Measurements from ENCODE around the gene CFAP141.
"Not testable (repeated sequence)": the region's sequence is repeated elsewhere in the genome, so short reads cannot be mapped to it uniquely, and the experiment has no call there.

CFAP141 gene

GRCh38 chr1:154239491-154239890 is 33.4 kb upstream of the CFAP141 start:
- H3K27ac ChIP-seq (ENCODE audit: poor library complexity, severe bottlenecking) = no peak overlapping the region
- ATAC-seq (ENCODE audit: low read depth) (no peak), DNase-seq (ENCODE audit: low spot score) (no peak)
- H3K4me1 ChIP-seq (ENCODE audit: insufficient read depth, poor library complexity, severe bottlenecking) = no peaks in the 10 kb centered on the region
- peaks cover 97% of the 10 kb centered on the region for H3K36me3 ChIP-seq (ENCODE audit: low read depth)
- H3K27me3 ChIP-seq (ENCODE audit: insufficient read depth, poor library complexity, severe bottlenecking) = no peaks in the 10 kb centered on the region
- no peaks in the 10 kb centered on the region for H3K9me3 ChIP-seq (ENCODE audit: severe bottlenecking)
- no peak for TF ChIP-seq CTCF (IDR thresholded peaks at IDR 0.05; ENCODE audit: poor library complexity, severe bottlenecking)
- no peak overlapping the region for H3K4me3 ChIP-seq (ENCODE audit: severe bottlenecking)

GRCh38 chr1:154237880-154238506 is 31.9 kb upstream of the CFAP141 start:
- Histone ChIP-seq H3K27me3 (ENCODE audit: insufficient read depth, poor library complexity, severe bottlenecking) (no peaks in the 10 kb centered on the region), H3K9me3 (ENCODE audit: severe bottlenecking) (no peaks in the 10 kb centered on the region), H3K4me3 (ENCODE audit: severe bottlenecking) (no peak overlapping the region), H3K27ac (ENCODE audit: poor library complexity, severe bottlenecking) (no peak overlapping the region), H3K36me3 (ENCODE audit: low read depth) (peaks cover 96% of the 10 kb centered on the region), H3K4me1 (ENCODE audit: insufficient read depth, poor library complexity, severe bottlenecking) (no peaks in the 10 kb centered on the region)
- DNase-seq (ENCODE audit: low spot score) (no peak), ATAC-seq (ENCODE audit: low read depth) (no peak)
- no peak for TF ChIP-seq CTCF (IDR thresholded peaks at IDR 0.05; ENCODE audit: poor library complexity, severe bottlenecking)

- no peak for ATAC-seq (ENCODE audit: low read depth)
Observed at GRCh38 chr1:154237435-154237834, 31.3 kb upstream of the CFAP141 start.

GRCh38 chr1:154236855-154237254 is 30.7 kb upstream of the CFAP141 start:
- H3K36me3 ChIP-seq (ENCODE audit: low read depth) = peaks cover 96% of the 10 kb centered on the region
- DNase-seq (ENCODE audit: low spot score) (no peak), ATAC-seq (ENCODE audit: low read depth) (no peak)
- H3K4me1 ChIP-seq (ENCODE audit: insufficient read depth, poor library complexity, severe bottlenecking) = no peaks in the 10 kb centered on the region
- no peaks in the 10 kb centered on the region for H3K27me3 ChIP-seq (ENCODE audit: insufficient read depth, poor library complexity, severe bottlenecking)
- no peak overlapping the region for H3K27ac ChIP-seq (ENCODE audit: poor library complexity, severe bottlenecking)
- no peaks in the 10 kb centered on the region for H3K9me3 ChIP-seq (ENCODE audit: severe bottlenecking)
- no peak for TF ChIP-seq CTCF (IDR thresholded peaks at IDR 0.05; ENCODE audit: poor library complexity, severe bottlenecking)
- no peak overlapping the region for H3K4me3 ChIP-seq (ENCODE audit: severe bottlenecking)

More at GRCh38 chr1:154237435-154237834, 31.3 kb upstream of the CFAP141 start:
- TF ChIP-seq CTCF (IDR thresholded peaks at IDR 0.05; ENCODE audit: poor library complexity, severe bottlenecking) = no peak
- no peak for DNase-seq (ENCODE audit: low spot score)
- Histone ChIP-seq H3K4me1 (ENCODE audit: insufficient read depth, poor library complexity, severe bottlenecking) (no peaks in the 10 kb centered on the region), H3K36me3 (ENCODE audit: low read depth) (peaks cover 96% of the 10 kb centered on the region), H3K27ac (ENCODE audit: poor library complexity, severe bottlenecking) (no peak overlapping the region), H3K9me3 (ENCODE audit: severe bottlenecking) (no peaks in the 10 kb centered on the region), H3K4me3 (ENCODE audit: severe bottlenecking) (no peak overlapping the region), H3K27me3 (ENCODE audit: insufficient read depth, poor library complexity, severe bottlenecking) (no peaks in the 10 kb centered on the region)

GRCh38 chr1:154233127-154233526 is 27.0 kb upstream of the CFAP141 start:
- DNase-seq (ENCODE audit: low spot score); H3K27ac ChIP-seq (ENCODE audit: poor library complexity, severe bottlenecking); H3K4me1 ChIP-seq (ENCODE audit: insufficient read depth, poor library complexity, severe bottlenecking); H3K4me3 ChIP-seq (ENCODE audit: severe bottlenecking); H3K27me3 ChIP-seq (ENCODE audit: insufficient read depth, poor library complexity, severe bottlenecking); H3K9me3 ChIP-seq (ENCODE audit: severe bottlenecking); ATAC-seq (ENCODE audit: low read depth): not testable (repeated sequence)
- H3K36me3 ChIP-seq (ENCODE audit: low read depth) = peaks cover 98% of the 10 kb centered on the region

- not testable (repeated sequence) for H3K9me3 ChIP-seq (ENCODE audit: severe bottlenecking); ATAC-seq (ENCODE audit: low read depth); H3K27ac ChIP-seq (ENCODE audit: poor library complexity, severe bottlenecking); H3K4me1 ChIP-seq (ENCODE audit: insufficient read depth, poor library complexity, severe bottlenecking); H3K4me3 ChIP-seq (ENCODE audit: severe bottlenecking); H3K27me3 ChIP-seq (ENCODE audit: insufficient read depth, poor library complexity, severe bottlenecking); DNase-seq (ENCODE audit: low spot score)
- H3K36me3 ChIP-seq (ENCODE audit: low read depth) = peaks cover 96% of the 10 kb centered on the region
Observed at GRCh38 chr1:154231112-154231511, 25.0 kb upstream of the CFAP141 start.

Measured in RWPE2 (cell line).